Neural cell (in vitro differentiated cells): ENCODE results near the gene RGL1. TPM values are rescaled to one million over a fixed set of nuclear protein-coding genes. Genes with fewer than 3 reads are reported as not detected.

Experiments
- H2AFZ ChIP-seq: fragments of 200-600, 300-800 bp; sonication (generic), shearing (Covaris generic); 2 replicates; pipeline ENCODE4 v1.6.0; 2014; ENCODE audit warnings: low read depth, mild to moderate bottlenecking, antibody characterized with exemption, low read length, moderate library complexity
- H3F3A ChIP-seq: fragments of 200-600 bp; shearing (Covaris generic); 2 replicates; pipeline ENCODE4 v1.6.1; 2016; ENCODE audit warnings: mild to moderate bottlenecking, moderate library complexity, mixed read lengths, antibody characterized with exemption, low read length; ENCODE audit not compliant: insufficient read depth, poor library complexity, severe bottlenecking
- H3K27ac ChIP-seq: fragments of 200-600, 300-800 bp; sonication (generic), shearing (Covaris generic); 2 replicates; pipeline ENCODE4 v1.5.1; 2014; ENCODE audit warnings: mild to moderate bottlenecking, low read length, moderate library complexity
- H3K27me3 ChIP-seq: fragments of 300-800, 200-600 bp; sonication (generic), shearing (Covaris generic); 2 replicates; pipeline ENCODE4 v1.6.0; 2014; ENCODE audit warnings: mild to moderate bottlenecking, low read depth, low read length, moderate library complexity; ENCODE audit not compliant: insufficient read depth
- H3K36me3 ChIP-seq: fragments of 300-800, 200-600 bp; sonication (generic), shearing (Covaris generic); 2 replicates; pipeline ENCODE4 v1.5.1; 2014; ENCODE audit warnings: mild to moderate bottlenecking, antibody characterized with exemption, low read length, moderate library complexity; ENCODE audit not compliant: insufficient read depth
- H3K4me2 ChIP-seq: fragments of 300-800, 200-600 bp; sonication (generic), shearing (Covaris generic); 2 replicates; pipeline ENCODE4 v1.6.0; 2014; ENCODE audit warnings: mild to moderate bottlenecking, low read length
- H3K4me3 ChIP-seq: fragments of 300-800, 200-600 bp; sonication (generic), shearing (Covaris generic); 2 replicates; pipeline ENCODE4 v1.5.1; 2014; ENCODE audit warnings: mild to moderate bottlenecking, low read length, moderate library complexity
- H3K79me2 ChIP-seq: fragments of 200-600 bp; shearing (Covaris generic); replicated peaks from 2 replicates; pipeline ENCODE4 v1.6.0; 2014; ENCODE audit warnings: mild to moderate bottlenecking, low read length, moderate library complexity; ENCODE audit not compliant: insufficient read depth
- H3K9ac ChIP-seq: fragments of 300-800, 200-600 bp; sonication (generic), shearing (Covaris generic); 2 replicates; pipeline ENCODE4 v1.6.1; 2016; ENCODE audit warnings: mild to moderate bottlenecking, low read length, mixed read lengths
- H3K9me2 ChIP-seq: fragments of 200-600 bp; shearing (Covaris generic); 2 replicates; pipeline ENCODE4 v1.6.1; 2016; ENCODE audit warnings: mild to moderate bottlenecking, low read length, mixed read lengths; ENCODE audit not compliant: insufficient read depth
- H3K9me3 ChIP-seq: fragments of 200-600, 300-800 bp; sonication (generic), shearing (Covaris generic); 2 replicates; pipeline ENCODE4 v1.6.1; 2016; ENCODE audit warnings: mild to moderate bottlenecking, mixed run types, low read length, moderate library complexity, mixed read lengths
- H4K20me1 ChIP-seq: fragments of 200-600 bp; shearing (Covaris generic); 2 replicates; pipeline ENCODE4 v1.6.1; 2016; ENCODE audit warnings: mild to moderate bottlenecking, mixed run types; ENCODE audit not compliant: insufficient read depth
- EP300 ChIP-seq: fragments of 450-650 bp; conservative IDR thresholded peaks from 2 replicates; pipeline ENCODE4 v1.6.1; 2014; ENCODE audit warnings: antibody characterized with exemption, mild to moderate bottlenecking, moderate library complexity; ENCODE audit not compliant: poor library complexity, severe bottlenecking
- EZH2 ChIP-seq: fragments of 200-600, 300-800 bp; shearing (Covaris generic), sonication (generic); IDR thresholded peaks from 2 replicates; pipeline ENCODE4 v1.6.1; 2014; ENCODE audit warnings: antibody characterized with exemption, low read length, borderline replicate concordance, mild to moderate bottlenecking; ENCODE audit not compliant: insufficient read depth, poor library complexity, severe bottlenecking
- MXI1 ChIP-seq: fragments of 450-650 bp; conservative IDR thresholded peaks from 2 replicates; pipeline ENCODE4 v1.6.1; 2014; ENCODE audit warnings: antibody characterized with exemption, mild to moderate bottlenecking; ENCODE audit not compliant: poor library complexity, severe bottlenecking
- POLR2AphosphoS5 ChIP-seq: IDR thresholded peaks from 2 replicates; pipeline ENCODE4 v1.6.1; 2012
- RAD21 ChIP-seq: fragments of 450-650 bp; conservative IDR thresholded peaks from 2 replicates; pipeline ENCODE4 v1.6.1; 2014; ENCODE audit warnings: antibody characterized with exemption, mild to moderate bottlenecking, moderate library complexity
- SMC3 ChIP-seq: fragments of 450-650 bp; conservative IDR thresholded peaks from 2 replicates; pipeline ENCODE4 v1.6.1; 2014; ENCODE audit warnings: antibody characterized with exemption, mild to moderate bottlenecking, moderate library complexity; ENCODE audit not compliant: poor library complexity
- TAF1 ChIP-seq: IDR thresholded peaks from 2 replicates; pipeline ENCODE4 v1.6.1; 2012; ENCODE audit warnings: low read depth
- polyA plus RNA-seq: library from polyadenylated mRNA; depleted of rRNA; stranded (reverse); fragments of >200 nt; gene quantifications from 2 replicates; pipeline ENCODE4 v1.2.3, GENCODE V29; 2014
- TF ChIP-seq, protein P1 (sequence below): IDR thresholded peaks from 2 replicates; pipeline ENCODE4 v1.6.1; 2012; ENCODE audit warnings: borderline replicate concordance
- TF ChIP-seq, protein P2 (sequence below): fragments of 450-650 bp; IDR thresholded peaks from 2 replicates; pipeline ENCODE4 v1.5.1; 2014; ENCODE audit warnings: antibody characterized with exemption, mild to moderate bottlenecking, moderate library complexity; ENCODE audit not compliant: poor library complexity, severe bottlenecking

The RGL1 gene
- polyA plus RNA-seq, 1 donor from 2014 or later, result 14.7 TPM

DNA sequence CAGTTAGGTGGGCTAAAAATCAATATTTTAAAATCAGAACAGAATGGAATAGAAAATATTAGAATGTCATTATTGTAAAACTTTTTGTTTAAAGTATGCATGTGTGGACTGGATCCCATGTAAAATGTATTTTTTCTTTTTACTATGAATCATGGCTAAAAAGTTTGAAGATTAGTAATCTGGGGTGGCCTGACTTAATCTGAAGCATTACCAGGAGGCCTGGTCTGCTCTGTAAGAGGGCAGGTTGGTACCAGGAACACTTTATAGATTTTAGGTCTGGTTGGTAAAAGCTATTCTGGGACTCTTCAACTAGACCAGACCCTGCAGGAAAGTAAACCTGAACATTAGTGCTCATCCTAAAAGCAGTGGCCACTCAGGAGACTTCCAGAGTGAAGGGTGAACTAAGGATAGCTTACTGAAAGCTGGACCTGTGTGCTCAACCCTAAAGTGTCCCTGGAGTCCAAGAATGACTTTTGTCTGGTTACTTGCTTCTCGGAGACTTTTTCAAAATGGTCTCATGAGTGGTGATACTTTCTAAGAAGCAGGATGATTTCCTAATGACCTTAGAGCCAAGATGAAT lies 16.5 kb downstream of the RGL1 start:
- H3K9me2 ChIP-seq, result no peaks in the 10 kb centered on the region
- H3K27ac ChIP-seq, result no peak overlapping the region
- H3K27me3 ChIP-seq, result no peaks in the 10 kb centered on the region
- no peaks in the 10 kb centered on the region for H3K9me3 ChIP-seq
- no peaks in the 10 kb centered on the region for H3K79me2 ChIP-seq
- no peak overlapping the region for H3K4me3 ChIP-seq
- H3K4me2 ChIP-seq, result no peak overlapping the region
- H4K20me1 ChIP-seq, result no peaks in the 10 kb centered on the region
- no peaks in the 10 kb centered on the region for H3F3A ChIP-seq
- no peaks in the 10 kb centered on the region for H3K36me3 ChIP-seq
- no peak overlapping the region for H2AFZ ChIP-seq
- no peak overlapping the region for H3K9ac ChIP-seq
- TF ChIP-seq EP300 (no peak), SMC3 (no peak), TAF1 (no peak), POLR2AphosphoS5 (no peak), EZH2 (no peak), MXI1 (no peak), RAD21 (no peak)
- TF ChIP-seq, protein P1, sequence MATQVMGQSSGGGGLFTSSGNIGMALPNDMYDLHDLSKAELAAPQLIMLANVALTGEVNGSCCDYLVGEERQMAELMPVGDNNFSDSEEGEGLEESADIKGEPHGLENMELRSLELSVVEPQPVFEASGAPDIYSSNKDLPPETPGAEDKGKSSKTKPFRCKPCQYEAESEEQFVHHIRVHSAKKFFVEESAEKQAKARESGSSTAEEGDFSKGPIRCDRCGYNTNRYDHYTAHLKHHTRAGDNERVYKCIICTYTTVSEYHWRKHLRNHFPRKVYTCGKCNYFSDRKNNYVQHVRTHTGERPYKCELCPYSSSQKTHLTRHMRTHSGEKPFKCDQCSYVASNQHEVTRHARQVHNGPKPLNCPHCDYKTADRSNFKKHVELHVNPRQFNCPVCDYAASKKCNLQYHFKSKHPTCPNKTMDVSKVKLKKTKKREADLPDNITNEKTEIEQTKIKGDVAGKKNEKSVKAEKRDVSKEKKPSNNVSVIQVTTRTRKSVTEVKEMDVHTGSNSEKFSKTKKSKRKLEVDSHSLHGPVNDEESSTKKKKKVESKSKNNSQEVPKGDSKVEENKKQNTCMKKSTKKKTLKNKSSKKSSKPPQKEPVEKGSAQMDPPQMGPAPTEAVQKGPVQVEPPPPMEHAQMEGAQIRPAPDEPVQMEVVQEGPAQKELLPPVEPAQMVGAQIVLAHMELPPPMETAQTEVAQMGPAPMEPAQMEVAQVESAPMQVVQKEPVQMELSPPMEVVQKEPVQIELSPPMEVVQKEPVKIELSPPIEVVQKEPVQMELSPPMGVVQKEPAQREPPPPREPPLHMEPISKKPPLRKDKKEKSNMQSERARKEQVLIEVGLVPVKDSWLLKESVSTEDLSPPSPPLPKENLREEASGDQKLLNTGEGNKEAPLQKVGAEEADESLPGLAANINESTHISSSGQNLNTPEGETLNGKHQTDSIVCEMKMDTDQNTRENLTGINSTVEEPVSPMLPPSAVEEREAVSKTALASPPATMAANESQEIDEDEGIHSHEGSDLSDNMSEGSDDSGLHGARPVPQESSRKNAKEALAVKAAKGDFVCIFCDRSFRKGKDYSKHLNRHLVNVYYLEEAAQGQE, result no peak
- TF ChIP-seq, protein P2, sequence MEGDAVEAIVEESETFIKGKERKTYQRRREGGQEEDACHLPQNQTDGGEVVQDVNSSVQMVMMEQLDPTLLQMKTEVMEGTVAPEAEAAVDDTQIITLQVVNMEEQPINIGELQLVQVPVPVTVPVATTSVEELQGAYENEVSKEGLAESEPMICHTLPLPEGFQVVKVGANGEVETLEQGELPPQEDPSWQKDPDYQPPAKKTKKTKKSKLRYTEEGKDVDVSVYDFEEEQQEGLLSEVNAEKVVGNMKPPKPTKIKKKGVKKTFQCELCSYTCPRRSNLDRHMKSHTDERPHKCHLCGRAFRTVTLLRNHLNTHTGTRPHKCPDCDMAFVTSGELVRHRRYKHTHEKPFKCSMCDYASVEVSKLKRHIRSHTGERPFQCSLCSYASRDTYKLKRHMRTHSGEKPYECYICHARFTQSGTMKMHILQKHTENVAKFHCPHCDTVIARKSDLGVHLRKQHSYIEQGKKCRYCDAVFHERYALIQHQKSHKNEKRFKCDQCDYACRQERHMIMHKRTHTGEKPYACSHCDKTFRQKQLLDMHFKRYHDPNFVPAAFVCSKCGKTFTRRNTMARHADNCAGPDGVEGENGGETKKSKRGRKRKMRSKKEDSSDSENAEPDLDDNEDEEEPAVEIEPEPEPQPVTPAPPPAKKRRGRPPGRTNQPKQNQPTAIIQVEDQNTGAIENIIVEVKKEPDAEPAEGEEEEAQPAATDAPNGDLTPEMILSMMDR, result no peak

DNA sequence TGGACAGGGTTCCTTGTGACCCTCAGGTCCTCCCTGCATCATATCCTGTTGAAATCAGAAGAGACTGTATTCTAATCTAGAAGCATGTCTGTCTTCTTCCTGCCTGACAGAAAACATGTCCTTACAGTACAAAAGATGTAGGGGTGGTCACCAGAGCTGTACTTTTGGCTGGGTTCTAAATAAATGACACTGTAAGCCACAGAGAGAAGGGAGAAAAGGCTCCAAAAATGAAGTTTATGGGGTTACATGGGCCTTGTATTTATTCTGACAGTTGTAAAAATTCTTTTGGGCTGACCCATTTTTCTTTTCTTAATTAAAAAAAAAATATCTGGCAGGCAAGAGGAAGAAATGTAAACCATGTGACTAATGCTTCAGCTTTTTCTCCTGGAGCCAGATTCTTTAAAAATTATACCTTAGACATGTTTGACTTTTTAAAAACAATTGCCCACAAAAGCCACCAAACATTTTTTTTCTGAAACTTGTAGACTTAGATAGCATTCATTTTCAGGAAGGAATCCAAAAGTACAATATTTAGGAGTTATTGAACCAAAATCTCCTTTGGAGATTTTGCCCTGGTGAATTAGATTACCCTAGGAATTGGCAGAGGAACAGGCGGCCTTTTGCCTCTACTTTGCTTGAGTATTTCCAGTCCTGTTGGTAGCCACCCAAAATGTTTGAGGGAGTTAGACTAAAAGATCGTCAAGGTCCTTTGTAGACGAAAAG lies 17.1 kb downstream of the RGL1 start:
- Histone ChIP-seq H4K20me1 (no peaks in the 10 kb centered on the region), H3K27ac (no peak overlapping the region), H3F3A (no peaks in the 10 kb centered on the region), H2AFZ (no peak overlapping the region), H3K4me3 (no peak overlapping the region), H3K4me2 (no peak overlapping the region), H3K9me2 (no peaks in the 10 kb centered on the region), H3K27me3 (no peaks in the 10 kb centered on the region), H3K79me2 (no peaks in the 10 kb centered on the region), H3K9ac (no peak overlapping the region), H3K36me3 (no peaks in the 10 kb centered on the region), H3K9me3 (no peaks in the 10 kb centered on the region)
- no peak for TF ChIP-seq EZH2
